ENCODE data around the gene PARL. TPM values are rescaled to one million over a fixed set of nuclear protein-coding genes. Genes with fewer than 3 reads are reported as not detected.

Gene PARL
- total RNA-seq, 1 experiment from 2014 or later: 69.7 TPM

DNA sequence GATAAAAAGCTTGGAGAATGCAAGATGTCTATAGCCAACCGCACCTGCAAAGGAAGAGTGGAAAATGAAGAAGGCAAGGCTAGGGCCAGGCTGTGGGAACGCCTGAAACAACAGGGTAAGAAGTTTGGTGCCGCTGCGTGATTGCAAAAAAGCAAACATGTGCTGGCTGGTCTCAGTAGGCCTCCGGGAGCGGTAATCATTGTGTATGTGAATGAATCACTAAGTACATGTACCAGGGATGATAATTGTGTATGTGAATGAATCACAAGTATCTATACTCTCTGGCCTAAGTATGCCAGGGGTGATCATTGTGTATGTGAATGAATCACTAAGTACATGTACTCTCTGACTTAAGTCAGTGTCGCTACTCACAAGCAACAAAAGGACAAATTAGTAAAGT lies 40.3 kb upstream of the PARL start:
- intact Hi-C loops (cut with micrococcal nuclease): no loop called here

More for the DNA sequence above, 40.3 kb upstream of the PARL start:
- Histone ChIP-seq H3K79me2 (ENCODE audit: insufficient read depth, low read length) (no peaks in the 10 kb centered on the region), H3K4me3 (replicated peaks in 1 of 2; ENCODE audit: low read depth in 1 of 2, low read length in 2 of 2) (no peak overlapping the region), H2AFZ (ENCODE audit: low read depth, low read length, poor library complexity, severe bottlenecking) (no peak overlapping the region), H3K4me1 (ENCODE audit: control insufficient read depth in 1 of 2, insufficient read depth in 2 of 2, low read length in 2 of 2) (no peaks in the 10 kb centered on the region), H3K36me3 (ENCODE audit: control insufficient read depth in 1 of 2, insufficient read depth in 2 of 2, low read length in 2 of 2) (peaks cover 2 to 4% of the 10 kb centered on the region in 2 experiments; a peak in 2 of 4 replicates), H4K20me1 (ENCODE audit: insufficient read depth) (no peaks in the 10 kb centered on the region), H3K27ac (ENCODE audit: low read depth, low read length) (no peak overlapping the region), H3K9me3 (ENCODE audit: control insufficient read depth in 1 of 2, insufficient read depth in 1 of 2, low read depth in 1 of 2, low read length in 2 of 2) (no peaks in the 10 kb centered on the region), H3K9me2 (ENCODE audit: insufficient read depth) (no peaks in the 10 kb centered on the region), H3K27me3 (ENCODE audit: insufficient read depth, low read length) (no peaks in the 10 kb centered on the region), H3K4me2 (ENCODE audit: low read length) (no peak overlapping the region), H3K9ac (ENCODE audit: low read length) (no peak overlapping the region)
- no TSS peak for BruUV-seq (replicated peaks)
- no peak for TF ChIP-seq CEBPB (IDR thresholded peaks at IDR 0.05; ENCODE audit: low read depth)
- TF ChIP-seq ZFX (IDR thresholded peaks at IDR 0.05): no peak
- TF ChIP-seq ZNF274 (IDR thresholded peaks at IDR 0.05; ENCODE audit: low read depth, low read length): no peak
- no peak for TF ChIP-seq EGR1 (IDR thresholded peaks at IDR 0.05; ENCODE audit: low read depth)
- no peak for TF ChIP-seq ATF3 (IDR thresholded peaks at IDR 0.05)
- TF ChIP-seq, protein P1, sequence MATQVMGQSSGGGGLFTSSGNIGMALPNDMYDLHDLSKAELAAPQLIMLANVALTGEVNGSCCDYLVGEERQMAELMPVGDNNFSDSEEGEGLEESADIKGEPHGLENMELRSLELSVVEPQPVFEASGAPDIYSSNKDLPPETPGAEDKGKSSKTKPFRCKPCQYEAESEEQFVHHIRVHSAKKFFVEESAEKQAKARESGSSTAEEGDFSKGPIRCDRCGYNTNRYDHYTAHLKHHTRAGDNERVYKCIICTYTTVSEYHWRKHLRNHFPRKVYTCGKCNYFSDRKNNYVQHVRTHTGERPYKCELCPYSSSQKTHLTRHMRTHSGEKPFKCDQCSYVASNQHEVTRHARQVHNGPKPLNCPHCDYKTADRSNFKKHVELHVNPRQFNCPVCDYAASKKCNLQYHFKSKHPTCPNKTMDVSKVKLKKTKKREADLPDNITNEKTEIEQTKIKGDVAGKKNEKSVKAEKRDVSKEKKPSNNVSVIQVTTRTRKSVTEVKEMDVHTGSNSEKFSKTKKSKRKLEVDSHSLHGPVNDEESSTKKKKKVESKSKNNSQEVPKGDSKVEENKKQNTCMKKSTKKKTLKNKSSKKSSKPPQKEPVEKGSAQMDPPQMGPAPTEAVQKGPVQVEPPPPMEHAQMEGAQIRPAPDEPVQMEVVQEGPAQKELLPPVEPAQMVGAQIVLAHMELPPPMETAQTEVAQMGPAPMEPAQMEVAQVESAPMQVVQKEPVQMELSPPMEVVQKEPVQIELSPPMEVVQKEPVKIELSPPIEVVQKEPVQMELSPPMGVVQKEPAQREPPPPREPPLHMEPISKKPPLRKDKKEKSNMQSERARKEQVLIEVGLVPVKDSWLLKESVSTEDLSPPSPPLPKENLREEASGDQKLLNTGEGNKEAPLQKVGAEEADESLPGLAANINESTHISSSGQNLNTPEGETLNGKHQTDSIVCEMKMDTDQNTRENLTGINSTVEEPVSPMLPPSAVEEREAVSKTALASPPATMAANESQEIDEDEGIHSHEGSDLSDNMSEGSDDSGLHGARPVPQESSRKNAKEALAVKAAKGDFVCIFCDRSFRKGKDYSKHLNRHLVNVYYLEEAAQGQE (IDR thresholded peaks at IDR 0.05; ENCODE audit: low read depth): no peak
- TF ChIP-seq TCF7L2 (IDR thresholded peaks at IDR 0.05; ENCODE audit: borderline replicate concordance, extremely low read depth, insufficient read depth, insufficient read length): no peak
- ChIA-PET POLR2A (no interaction called here), RAD21 (ENCODE audit: low non-redundant PET in 1 of 2, low total read pairs in 2 of 2, uncharacterized antibody in 2 of 2, unreplicated experiment in 2 of 2) (interaction anchor here in 1 of 2 experiments (0.6 kb wide), 1 partner anchor 9 kb away, joined by 4 read pairs; no protein-coding TSS in a partner anchor), CTCF (no interaction called here)
- DNase-seq (ENCODE audit: low read depth, low spot score): no peak
- no peak for ATAC-seq

Data from HCT116 (cell line).